ENCODE results near the gene CANT1. TPM values are rescaled to one million over a fixed set of nuclear protein-coding genes. Genes with fewer than 3 reads are reported as not detected.

Gene CANT1
- total and polyA plus RNA-seq, 8 donors: 16.6 to 151 (median 40.7) TPM

GRCh38 chr17:78988152-78988551 lies 21.4 kb downstream of the CANT1 start:
- Histone ChIP-seq H3K4me1 (peaks cover 24 to 47% (median 38%) of the 10 kb centered on the region in 4 donors), H3K4me3 (no peak overlapping the region), H3K27me3 (no peaks in the 10 kb centered on the region), H3K27ac (peak overlapping the region; percentile 64 to 91 (median 85)), H3K36me3 (peaks cover 30 to 37% (median 35%) of the 10 kb centered on the region in 4 donors), H3K9me3 (no peaks in the 10 kb centered on the region)
- 41 to 60% (median 47%) methylated on average over 6 of the region's 6 CpGs for WGBS, 5 donors
- DNase-seq: no peak
- no peak for TF ChIP-seq POLR2A (IDR thresholded peaks at IDR 0.05)
- TF ChIP-seq CTCF (IDR thresholded peaks at IDR 0.05): no peak
- no peak for TF ChIP-seq POLR2AphosphoS5 (IDR thresholded peaks at IDR 0.05)
- TF ChIP-seq EP300 (IDR thresholded peaks at IDR 0.05): no peak
- intact Hi-C loops (cut with DNase I; ENCODE audit: low total_unique reads): no loop called here

DNA sequence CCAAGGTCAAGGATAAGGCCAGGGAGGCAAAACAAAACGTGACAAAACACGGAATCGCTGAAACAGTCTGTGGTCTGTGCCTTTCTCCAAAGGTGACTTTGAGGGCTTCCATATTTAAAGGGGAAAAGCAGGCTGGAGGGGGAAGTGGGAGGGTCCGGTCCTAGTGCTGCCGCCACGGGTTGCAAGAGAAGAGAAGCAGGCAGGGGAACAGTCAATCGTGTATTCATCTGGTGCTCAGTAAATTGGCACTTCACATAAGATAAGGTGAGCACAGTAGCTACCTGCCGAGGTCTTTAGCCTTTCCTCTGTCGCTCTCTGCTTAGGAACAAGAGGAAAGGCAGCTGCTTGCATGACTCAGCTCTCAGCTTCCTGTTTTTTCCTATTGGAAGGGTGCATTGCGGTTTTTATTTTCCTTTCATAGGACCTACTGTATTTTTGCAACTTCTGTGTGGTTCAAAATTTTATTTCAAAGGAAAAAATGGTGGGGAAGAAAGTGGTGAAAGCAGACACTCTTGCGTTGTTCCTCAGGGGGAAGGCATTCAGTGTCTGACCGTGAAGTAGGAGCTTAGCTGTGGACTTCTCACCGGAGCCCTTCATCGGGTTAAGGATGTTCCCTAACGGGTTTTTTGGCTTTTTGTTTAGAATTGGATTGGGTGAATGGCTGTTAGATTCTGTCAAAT lies 22.8 kb downstream of the CANT1 start:
- peak overlapping the region; percentile 64 to 91 (median 85) for H3K27ac ChIP-seq

DNA sequence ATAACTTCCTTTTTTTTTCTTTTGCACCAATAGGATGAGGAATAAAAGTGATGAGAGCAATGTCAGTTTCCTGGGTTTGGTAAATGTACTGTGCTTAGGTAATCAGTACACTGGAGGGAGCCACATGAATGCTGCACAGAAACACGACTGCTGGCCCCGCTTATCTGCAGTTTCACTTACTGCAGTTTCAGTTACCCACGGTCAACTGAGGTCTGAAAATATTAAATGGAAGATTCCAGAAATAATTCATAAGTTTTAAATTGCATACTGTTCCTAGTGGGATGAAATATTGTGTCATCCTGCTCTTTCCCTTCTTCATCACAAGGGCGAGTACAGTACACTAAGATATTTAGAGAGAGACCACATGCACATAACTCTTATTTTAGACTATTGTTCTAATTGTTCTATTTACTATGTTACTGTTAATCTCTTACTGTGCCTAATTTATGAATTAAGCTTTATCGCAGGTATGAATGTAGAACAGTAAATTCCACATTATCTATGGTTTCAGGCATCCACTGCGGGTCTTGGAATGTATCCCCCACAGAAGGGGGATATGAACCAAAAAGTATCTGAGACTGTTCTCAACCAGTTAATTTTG lies 23.4 kb downstream of the CANT1 start:
- Histone ChIP-seq H3K27me3 (no peaks in the 10 kb centered on the region), H3K27ac (peak overlapping the region; percentile 64 to 91 (median 85)), H3K36me3 (peaks cover 13 to 18% (median 16%) of the 10 kb centered on the region in 4 donors), H3K9me3 (no peaks in the 10 kb centered on the region), H3K4me3 (peak overlapping the region; percentile 26 to 37 (median 31)), H3K4me1 (peaks cover 20 to 34% (median 30%) of the 10 kb centered on the region in 4 donors)
- intact Hi-C loops (cut with DNase I; ENCODE audit: low total_unique reads): no loop called here
- peak; percentile 68 to 81 for DNase-seq
- WGBS, 5 donors: 11 to 27% (median 16%) methylated on average over 6 of the region's 6 CpGs
- TF ChIP-seq POLR2A (IDR thresholded peaks at IDR 0.05) (no peak), POLR2AphosphoS5 (IDR thresholded peaks at IDR 0.05) (peak in 1 of 3 donors; percentile 37), EP300 (IDR thresholded peaks at IDR 0.05) (no peak), CTCF (IDR thresholded peaks at IDR 0.05) (peak in 2 of 7 experiments; percentile 21 to 27)

More for the DNA sequence above, 22.8 kb downstream of the CANT1 start:
- Histone ChIP-seq H3K4me1 (peaks cover 20 to 34% (median 30%) of the 10 kb centered on the region in 4 donors), H3K36me3 (peaks cover 19 to 24% (median 22%) of the 10 kb centered on the region in 4 donors), H3K27me3 (no peaks in the 10 kb centered on the region), H3K9me3 (no peaks in the 10 kb centered on the region), H3K4me3 (peak overlapping the region; percentile 26 to 37 (median 31))
- TF ChIP-seq CTCF (IDR thresholded peaks at IDR 0.05) (no peak), POLR2AphosphoS5 (IDR thresholded peaks at IDR 0.05) (peak; percentile 14 to 77 (median 46))
- intact Hi-C loops (cut with DNase I; ENCODE audit: low total_unique reads): no loop called here
- DNase-seq: peak; percentile 52 to 79
- WGBS, 5 donors: 2 to 5% (median 4%) methylated on average over 15 of the region's 15 CpGs

DNA sequence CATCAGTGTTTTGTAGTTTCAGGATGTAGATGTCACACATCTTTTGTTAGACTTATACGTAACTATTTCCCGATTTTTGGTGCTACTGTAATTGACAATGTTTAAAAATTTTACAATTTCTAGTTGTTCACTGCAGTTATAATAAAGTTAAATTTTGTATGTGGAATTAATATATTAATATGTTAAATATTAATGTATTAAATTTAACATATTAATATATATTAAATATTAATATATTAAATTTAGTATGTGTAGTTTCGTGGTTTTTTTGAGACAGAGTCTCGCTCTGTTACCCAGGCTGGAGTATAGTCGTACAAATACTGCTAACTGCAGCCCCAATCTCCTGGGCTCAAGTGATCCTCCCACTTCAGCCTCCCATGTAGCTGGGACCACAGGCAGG lies 24.2 kb downstream of the CANT1 start:
- intact Hi-C loops (cut with DNase I; ENCODE audit: low total_unique reads): no loop called here
- Histone ChIP-seq H3K4me1 (peaks cover 22 to 36% (median 32%) of the 10 kb centered on the region in 4 donors), H3K27me3 (no peaks in the 10 kb centered on the region), H3K27ac (peak overlapping the region; percentile 44 to 91 (median 85)), H3K9me3 (no peaks in the 10 kb centered on the region), H3K4me3 (no peak overlapping the region), H3K36me3 (peaks cover 5 to 10% (median 8%) of the 10 kb centered on the region in 4 donors)
- WGBS, 5 donors: 86 to 89% (median 86%) methylated on average over 5 of the region's 5 CpGs
- no peak for TF ChIP-seq CTCF (IDR thresholded peaks at IDR 0.05)
- DNase-seq: no peak

All from stomach (tissue), 9 donors.